Subcutaneous adipose tissue (tissue), 4 donors: ENCODE results near the gene SRBD1. TPM values are rescaled to one million over a fixed set of nuclear protein-coding genes. Genes with fewer than 3 reads are reported as not detected.

ENCODE experiments used
- total RNA-seq, 4 donors: library from RNA; depleted of rRNA; stranded (reverse); fragments of >200 nt; gene quantifications; one replicate each; pipeline ENCODE4 v1.1.0, GENCODE V29; 2016
- TF ChIP-seq, protein P1 (sequence below): fragments of 450-650 bp; IDR thresholded peaks from one replicate; pipeline ENCODE4 v1.5.1; 2016; ENCODE audit warnings: low read depth, mild to moderate bottlenecking, control low read depth, antibody characterized with exemption, moderate library complexity

Gene SRBD1
- total RNA-seq, 4 donors from 2014 or later: 20.3 to 28.0 (median 23.5) TPM

DNA sequence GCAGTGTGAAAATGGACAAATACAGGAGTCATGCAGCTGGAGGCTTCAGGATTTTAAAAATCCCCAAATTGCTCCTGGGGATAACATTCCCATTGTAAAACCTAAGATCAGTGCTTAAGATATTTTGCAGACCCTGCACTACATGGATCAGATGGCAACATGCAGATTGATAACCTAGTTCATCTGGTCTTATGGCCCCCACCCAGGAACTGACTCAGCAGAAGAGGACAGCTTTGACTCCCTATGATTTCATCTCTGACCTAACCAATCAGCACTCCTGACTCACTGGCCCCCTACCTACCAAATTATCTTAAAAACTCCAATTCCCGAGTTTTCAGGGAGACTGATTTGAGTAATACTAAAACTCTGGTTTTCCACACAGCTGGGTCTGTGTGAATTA is 20.0 kb downstream of the SRBD1 start:
- TF ChIP-seq, protein P1, sequence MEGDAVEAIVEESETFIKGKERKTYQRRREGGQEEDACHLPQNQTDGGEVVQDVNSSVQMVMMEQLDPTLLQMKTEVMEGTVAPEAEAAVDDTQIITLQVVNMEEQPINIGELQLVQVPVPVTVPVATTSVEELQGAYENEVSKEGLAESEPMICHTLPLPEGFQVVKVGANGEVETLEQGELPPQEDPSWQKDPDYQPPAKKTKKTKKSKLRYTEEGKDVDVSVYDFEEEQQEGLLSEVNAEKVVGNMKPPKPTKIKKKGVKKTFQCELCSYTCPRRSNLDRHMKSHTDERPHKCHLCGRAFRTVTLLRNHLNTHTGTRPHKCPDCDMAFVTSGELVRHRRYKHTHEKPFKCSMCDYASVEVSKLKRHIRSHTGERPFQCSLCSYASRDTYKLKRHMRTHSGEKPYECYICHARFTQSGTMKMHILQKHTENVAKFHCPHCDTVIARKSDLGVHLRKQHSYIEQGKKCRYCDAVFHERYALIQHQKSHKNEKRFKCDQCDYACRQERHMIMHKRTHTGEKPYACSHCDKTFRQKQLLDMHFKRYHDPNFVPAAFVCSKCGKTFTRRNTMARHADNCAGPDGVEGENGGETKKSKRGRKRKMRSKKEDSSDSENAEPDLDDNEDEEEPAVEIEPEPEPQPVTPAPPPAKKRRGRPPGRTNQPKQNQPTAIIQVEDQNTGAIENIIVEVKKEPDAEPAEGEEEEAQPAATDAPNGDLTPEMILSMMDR: no peak

DNA sequence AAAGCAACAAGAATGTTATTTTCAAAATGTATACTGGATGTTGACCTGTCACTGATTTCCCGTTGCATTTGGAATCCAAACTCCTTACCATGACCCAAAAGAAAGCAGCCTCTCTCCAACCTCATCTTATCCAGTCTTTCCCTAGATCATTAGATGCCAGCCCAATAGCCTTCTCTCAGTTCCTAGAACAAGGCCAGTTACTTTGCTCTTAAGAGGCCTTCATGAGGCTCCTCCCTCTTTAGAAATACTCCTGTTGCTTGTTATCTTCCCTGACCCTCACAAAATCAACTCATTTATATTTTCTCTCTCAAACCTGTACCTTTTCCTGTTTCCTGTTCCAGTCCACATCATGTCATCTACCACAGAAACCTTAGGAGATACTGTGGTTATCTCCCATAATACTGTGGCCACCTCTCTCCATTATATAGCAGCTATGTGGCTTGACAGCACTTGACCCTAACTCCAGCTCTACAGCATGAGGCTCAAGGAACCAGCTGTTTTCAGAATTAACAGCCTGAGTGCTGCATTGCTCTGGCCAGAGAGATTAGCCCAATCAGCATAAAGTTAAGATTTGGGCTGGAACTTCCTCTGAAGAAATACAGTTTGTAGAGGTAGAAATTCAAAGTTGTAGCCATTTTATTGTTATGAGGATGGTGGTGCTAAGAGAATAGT is 22.8 kb downstream of the SRBD1 start:
- TF ChIP-seq, protein P1: no peak

DNA sequence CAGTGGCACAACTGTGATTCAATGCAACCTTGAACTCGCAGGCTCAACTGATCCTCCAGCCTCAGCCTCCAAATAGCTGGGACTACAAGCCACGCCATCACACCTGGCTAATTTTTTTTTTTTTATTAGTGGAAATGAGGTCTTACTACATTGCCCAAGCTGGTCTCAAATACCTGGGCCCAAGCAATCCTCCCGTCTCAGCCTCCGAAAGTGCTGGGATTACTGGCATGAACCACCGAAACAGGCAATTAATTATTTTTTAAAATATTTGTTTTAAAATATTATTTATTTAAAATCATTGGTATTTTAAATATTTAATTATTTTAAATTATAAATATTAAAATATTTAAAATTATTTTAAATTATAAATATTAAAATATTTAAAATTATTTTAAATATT is 24.5 kb downstream of the SRBD1 start:
- TF ChIP-seq, protein P1: no peak

DNA sequence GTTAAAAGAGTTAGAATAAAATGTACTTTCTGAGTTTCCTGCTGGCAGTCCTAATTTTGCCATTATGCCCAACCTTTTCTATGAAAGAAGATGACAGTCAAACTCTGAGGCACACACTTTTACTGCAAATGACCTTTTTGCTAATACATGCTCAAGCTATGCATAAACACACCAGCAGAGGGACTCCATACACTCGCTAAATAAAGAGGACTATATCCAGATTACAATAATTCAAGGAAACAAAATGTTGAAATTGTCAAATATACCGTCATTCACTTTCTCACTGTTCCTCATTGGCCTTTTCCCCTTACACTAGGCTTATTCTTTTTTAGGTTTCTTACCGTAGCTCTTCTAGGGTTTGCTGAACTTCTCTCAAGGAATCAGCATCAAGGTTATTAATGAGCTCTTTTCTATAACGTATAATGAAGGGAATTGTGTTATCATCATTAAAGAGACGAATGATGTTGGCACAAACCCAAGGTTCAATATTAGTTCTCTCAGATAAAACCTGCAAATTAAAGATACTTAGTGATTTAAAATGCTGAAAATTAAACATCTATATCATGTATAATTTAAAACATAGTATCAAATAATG is 25.7 kb downstream of the SRBD1 start:
- TF ChIP-seq, protein P1: no peak

DNA sequence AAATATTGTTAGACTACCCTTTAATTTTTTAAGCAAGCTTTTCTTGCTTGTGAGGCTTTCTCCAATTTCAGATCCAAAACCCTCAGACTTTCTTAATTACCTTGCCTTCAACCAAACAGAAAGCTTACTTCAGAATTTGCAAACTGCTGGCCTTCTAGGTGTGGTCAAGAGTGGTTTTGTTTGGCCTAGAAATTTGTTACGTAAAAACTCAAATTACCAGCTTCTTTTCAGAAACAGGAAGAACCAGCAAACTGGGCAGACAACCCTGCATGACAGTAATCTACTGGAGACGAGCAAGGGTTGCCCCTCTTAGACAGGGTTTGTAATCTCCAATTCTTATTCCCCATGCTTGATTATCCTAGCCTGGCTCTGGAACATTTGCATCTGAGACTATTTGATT is 27.1 kb downstream of the SRBD1 start:
- TF ChIP-seq, protein P1: no peak

DNA sequence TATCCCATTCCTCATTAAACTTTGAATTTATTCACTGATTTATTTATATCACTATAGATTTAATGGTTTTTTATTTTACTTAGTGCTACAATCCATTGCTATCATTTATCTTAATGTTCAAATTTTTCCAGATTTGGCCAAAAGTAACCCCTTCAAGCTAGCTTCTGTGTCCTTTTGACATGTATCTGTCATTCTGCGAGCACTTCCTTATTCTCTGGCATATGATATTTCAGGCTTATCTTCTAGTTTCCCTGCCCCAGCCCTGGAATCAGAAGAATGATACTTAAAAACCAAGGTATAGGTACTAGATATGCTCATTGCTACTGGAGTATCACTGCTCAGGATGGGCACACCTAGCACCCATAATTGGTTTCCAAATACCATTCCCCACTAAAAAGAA is 28.5 kb downstream of the SRBD1 start:
- TF ChIP-seq, protein P1: no peak

DNA sequence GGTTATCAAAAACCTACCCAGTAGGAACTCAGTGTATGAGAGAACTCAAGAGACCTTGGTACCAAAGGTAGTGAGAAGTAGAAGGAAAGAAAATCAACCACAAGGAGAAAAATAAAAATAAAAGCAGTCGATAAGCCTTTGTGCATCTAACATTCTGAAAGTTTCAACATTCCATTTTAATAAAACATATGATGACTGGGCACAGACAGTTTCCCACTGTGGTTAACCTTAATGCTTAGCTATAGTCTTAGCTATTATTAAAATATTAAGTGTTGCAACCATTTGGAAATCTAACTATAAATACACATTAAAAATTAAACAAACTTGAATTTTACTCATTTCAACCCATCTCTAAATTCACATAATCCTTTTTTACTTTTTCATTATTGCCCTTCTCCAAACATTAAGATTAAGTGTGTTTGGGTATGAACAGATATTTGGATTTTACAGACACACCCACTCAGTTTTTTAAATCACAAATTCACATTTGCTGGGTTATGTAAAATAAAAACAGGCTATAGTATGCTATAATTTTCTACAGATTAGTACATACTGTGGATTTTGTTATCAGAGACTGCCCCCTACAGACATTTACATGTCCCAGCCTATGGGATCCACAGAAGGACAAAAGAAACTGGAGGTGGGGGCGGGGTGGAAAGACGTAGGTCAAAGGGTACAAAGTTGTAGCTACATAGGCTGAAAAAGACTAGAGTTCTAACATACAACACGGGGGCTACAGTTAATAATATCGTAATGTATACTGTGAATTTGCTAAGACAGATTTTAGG is 32.8 kb downstream of the SRBD1 start:
- TF ChIP-seq, protein P1: no peak
